HTR-8/SVneo (cell line): Measurements from ENCODE around the gene DCN.

ENCODE experiments used
- DNase-seq: peaks from one replicate; pipeline ENCODE4 v3.0.0; 2011; ENCODE audit warnings: low spot score, mixed read lengths; ENCODE audit not compliant: insufficient read length
- FAIRE-seq: peaks from 2 replicates; lab custom pipeline; 2011; peaks lifted over from hg19 to GRCh38; lab: Jason Lieb, UNC

Gene DCN

DNA sequence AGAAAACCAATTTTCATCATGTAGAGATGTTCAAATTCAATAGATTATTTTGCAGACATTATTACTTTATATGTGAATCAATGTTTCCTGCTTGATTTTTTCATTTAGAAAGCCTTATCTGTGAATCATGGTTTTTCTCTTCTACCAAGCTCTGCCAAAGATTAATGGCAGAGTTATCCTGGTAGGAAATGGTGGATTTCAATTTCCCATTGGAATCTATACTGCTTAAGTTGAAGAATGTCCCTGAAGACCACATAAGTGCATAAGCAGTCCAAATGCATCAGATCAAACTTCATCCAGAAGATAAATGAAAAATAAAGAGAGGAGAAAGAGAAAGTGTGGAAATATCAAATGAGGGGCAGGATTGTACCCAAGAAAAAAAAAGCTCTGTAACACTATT is 76.3 kb downstream of the DCN start:
- FAIRE-seq = no peak
- no peak for DNase-seq

DNA sequence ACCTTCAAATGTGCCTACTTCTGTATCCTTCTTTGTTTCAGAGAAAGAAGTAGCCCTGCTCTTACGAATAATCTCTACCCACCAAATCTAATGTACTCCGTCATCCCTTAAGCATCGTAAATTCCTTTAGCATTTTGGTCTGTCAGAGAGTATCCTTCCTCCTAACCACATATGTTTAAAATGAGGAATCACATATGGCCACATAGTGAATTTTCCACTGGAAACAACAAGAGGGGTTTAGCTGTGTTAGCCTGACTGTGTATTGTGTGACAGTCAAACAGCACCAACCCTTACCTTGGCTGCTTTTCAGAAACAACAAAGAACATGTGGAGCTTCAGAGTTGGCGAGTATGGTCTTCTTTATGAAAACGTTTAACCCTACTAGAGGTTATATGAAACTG is 76.8 kb downstream of the DCN start:
- FAIRE-seq (no peak), DNase-seq (no peak)

DNA sequence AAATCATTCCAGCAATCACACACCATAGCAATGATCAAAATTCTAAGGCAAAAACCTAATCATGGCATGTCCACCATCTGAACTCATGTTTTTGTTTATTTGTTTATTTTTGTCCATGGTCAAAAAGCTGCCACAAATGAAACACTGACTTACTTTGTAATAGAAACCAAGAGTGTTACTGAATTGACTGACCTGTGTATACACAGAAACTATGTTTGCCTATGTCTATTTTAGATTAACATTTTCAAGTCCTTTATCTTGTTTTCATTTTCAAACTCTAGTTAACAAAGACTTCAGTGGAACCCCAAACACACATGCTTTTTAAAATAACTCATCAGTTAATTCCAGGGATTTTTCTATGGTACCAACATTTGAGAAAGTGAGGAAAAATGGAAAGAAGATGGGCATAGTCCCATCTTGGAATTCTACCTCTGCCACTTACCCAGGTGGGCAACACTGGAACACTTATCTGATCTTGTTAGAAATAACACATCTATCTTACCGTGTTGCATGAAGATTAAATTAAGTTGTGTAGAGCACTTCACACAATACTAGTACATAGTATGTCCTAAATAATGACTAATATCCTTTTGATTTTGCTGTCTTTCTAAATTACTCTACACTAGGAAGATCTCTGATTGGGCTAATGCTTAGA is 77.7 kb downstream of the DCN start:
- no peak for DNase-seq
- no peak for FAIRE-seq

DNA sequence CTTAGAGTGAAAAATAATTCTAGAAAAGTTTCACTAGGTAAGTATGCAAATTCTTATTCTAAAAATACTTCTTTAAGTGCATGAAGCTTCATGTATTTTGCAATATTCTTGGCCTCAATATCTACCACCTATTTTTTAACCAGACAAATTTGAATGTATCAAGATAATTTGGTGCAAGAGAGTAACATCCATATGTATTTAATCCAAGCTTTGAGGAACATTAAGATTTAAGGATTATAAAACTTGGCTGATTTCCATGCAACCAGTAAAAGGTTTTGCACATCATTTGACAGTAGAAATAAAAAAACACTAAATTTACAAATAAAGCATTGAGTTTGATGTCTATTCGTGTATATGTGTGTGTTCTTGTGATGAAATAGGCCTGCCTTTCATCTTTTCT is 79.0 kb downstream of the DCN start:
- FAIRE-seq (no peak), DNase-seq (no peak)

DNA sequence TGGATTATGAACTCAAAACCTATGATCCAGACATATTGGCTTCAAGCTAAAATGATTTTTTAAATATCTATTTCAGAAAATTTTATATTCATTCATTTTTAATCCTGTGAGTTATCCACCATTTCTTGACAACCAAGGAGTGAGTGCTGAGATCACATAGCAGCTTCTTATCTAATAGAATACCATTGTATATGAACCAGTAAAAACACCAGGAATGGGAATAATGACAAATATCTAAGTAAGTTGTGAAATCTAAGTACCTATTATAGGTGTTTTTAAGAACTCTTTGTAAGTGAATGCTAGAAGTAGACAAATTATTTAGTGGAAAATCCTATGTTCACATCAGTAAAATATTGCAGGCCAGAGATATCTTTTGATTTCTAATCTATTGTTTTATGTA is 79.5 kb downstream of the DCN start:
- FAIRE-seq (no peak), DNase-seq (no peak)

- DNase-seq = no peak
- FAIRE-seq = no peak
Observed at GRCh38 chr12:91100906-91101305, 81.7 kb downstream of the DCN start.

DNA sequence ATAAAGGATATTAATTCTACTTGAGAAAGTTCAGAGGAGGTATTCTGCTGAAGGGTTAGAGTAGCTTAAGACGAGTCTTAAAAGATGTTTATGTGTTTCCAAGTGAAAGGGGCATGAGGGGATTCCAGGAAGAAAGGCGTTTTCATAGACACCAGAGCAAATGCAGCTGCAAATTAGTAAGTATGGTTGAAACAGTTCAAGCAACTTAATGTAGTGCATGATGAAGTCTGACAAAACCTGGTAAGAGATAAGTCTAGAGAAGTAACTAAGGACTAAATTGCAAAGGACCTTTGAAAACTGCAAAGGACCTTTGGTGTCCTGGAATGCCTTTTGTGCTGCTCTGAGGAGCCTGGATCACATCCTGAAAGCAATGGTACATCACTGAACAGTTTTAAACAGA is 82.8 kb downstream of the DCN start:
- no peak for FAIRE-seq

DNA sequence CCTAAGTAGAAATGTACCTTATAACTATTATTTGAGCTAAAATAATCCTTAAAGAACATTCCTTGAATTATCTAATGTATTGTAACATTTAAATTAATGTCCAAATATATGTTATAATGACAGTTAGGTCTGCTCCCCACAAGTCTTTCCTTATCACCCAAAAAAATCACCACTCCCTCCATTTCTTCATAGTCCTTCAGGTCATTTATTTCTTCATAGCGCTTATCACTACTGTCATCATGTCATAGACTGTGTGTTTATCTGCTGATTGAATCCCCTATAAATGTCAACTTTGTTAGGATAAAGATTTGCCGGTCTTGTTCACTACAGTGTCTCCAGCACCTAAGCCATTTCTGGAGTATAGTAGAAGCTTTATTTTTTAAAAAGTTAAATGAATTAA is 83.3 kb downstream of the DCN start:
- no peak for DNase-seq
- no peak for FAIRE-seq

More for the DNA sequence above, 82.8 kb downstream of the DCN start:
- DNase-seq = no peak

GRCh38 chr12:91098941-91099340 is 83.7 kb downstream of the DCN start:
- DNase-seq (peak; percentile 36), FAIRE-seq (peak; percentile 26)

DNA sequence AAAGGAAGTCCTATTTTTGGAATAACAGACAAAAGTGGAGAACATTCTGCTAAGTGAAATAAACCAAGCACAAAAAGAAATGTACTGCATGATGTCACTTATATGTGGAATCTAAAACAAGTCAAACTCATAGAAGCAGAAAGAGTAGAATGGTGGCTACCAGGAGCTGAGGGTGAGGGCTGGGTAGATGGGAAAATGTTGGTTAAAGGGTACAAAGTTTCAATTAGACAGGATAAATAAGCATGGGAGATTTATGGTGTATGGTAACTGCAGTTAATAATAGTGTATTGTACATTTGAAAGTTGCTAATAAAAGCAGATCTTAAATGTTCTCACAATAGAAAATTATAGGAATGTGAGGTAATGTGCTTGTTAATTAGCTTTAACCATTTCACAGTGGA is 84.2 kb downstream of the DCN start:
- FAIRE-seq = no peak
- no peak for DNase-seq

GRCh38 chr12:91094957-91095356 is 87.7 kb downstream of the DCN start:
- FAIRE-seq = no peak
- no peak for DNase-seq

DNA sequence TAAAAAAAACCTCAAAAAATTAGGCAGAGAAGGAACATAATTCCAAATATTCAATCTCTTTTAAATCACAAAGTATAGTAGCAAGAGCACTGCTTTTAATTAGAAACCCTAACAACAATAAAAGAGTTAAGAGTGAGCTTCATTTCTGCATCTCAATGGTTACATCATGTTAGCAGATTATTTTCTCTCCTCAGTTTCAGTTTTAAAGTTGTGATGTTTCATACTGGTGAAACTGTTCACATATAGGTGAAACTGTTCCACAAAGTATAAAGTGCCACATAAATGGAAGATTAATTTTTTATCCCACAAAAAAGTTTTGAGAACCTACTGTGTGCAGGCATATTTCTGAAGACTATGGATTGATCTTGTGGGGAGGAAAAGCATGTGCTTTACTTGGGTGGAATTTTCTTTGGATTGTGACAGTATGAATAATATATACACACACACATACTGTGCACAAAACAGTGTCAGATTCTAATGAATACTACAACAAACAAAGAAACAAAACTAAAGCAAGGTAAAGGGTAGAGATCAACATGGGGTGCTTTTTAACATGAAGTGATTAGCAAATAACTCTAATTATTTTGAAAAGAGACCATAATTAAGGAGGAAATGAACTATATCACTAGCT is 88.5 kb downstream of the DCN start:
- FAIRE-seq = no peak

GRCh38 chr12:91093341-91093740 is 89.3 kb downstream of the DCN start:
- FAIRE-seq (no peak), DNase-seq (no peak)

More for the DNA sequence above, 88.5 kb downstream of the DCN start:
- no peak for DNase-seq

- no peak for FAIRE-seq
- no peak for DNase-seq
Observed at GRCh38 chr12:91091916-91092715, 90.5 kb downstream of the DCN start.
